Spleen (tissue), 11 donors: ENCODE data around the gene ACYP2. TPM values are rescaled to one million over a fixed set of nuclear protein-coding genes. Genes with fewer than 3 reads are reported as not detected.

Experiments
- DNase-seq: peaks from one replicate; pipeline ENCODE4 v3.0.0-alpha.2; 2020
- H3K27ac ChIP-seq, 8 donors: fragments of 200-600 bp; sonication (generic) in 7 of 8; 1 replicate in 4 of 8; 2 replicates in 4 of 8; pipeline versions ENCODE4 v1.5.0 to v1.8.0; 2016 to 2021; ENCODE audit warnings: inconsistent platforms in 4 of 8, mild to moderate bottlenecking in 4 of 8, moderate library complexity in 1 of 8
- H3K27me3 ChIP-seq, 7 donors: fragments of 200-600 bp; sonication (generic) in 6 of 7; replicated peaks in 1 of 7; 1 replicate in 4 of 7; 2 replicates in 3 of 7; pipeline versions ENCODE4 v1.5.0 to v1.8.0; 2016 to 2021; ENCODE audit warnings: inconsistent platforms in 3 of 7, mild to moderate bottlenecking in 1 of 7
- H3K36me3 ChIP-seq, 6 donors: fragments of 200-600 bp; sonication (generic) in 5 of 6; 1 replicate in 4 of 6; 2 replicates in 2 of 6; pipeline versions ENCODE4 v1.5.0 to v1.8.0; 2016 to 2021; ENCODE audit warnings: inconsistent platforms in 2 of 6
- H3K4me1 ChIP-seq, 6 donors: fragments of 200-600 bp; sonication (generic) in 5 of 6; 1 replicate in 3 of 6; 2 replicates in 3 of 6; pipeline versions ENCODE4 v1.5.0 to v1.8.0; 2016 to 2021; ENCODE audit warnings: inconsistent platforms in 3 of 6
- H3K4me3 ChIP-seq, 8 donors: fragments of 200-600 bp; sonication (generic) in 7 of 8; 1 replicate in 4 of 8; 2 replicates in 4 of 8; pipeline versions ENCODE4 v1.5.0 to v1.8.0; 2016 to 2021; ENCODE audit warnings: inconsistent platforms in 4 of 8, mild to moderate bottlenecking in 4 of 8, moderate library complexity in 2 of 8
- H3K9me3 ChIP-seq, 8 donors: fragments of 200-600 bp; sonication (generic) in 7 of 8; 1 replicate in 4 of 8; 2 replicates in 4 of 8; pipeline versions ENCODE4 v1.5.0 to v1.8.0; 2016 to 2021; ENCODE audit warnings: inconsistent platforms in 4 of 8
- CTCF ChIP-seq, 11 experiments: fragments of 200-600 bp in 7 of 11; fragments of 450-650 bp in 4 of 11; sonication (generic) in 4 of 11; IDR thresholded peaks in 8 of 11; conservative IDR thresholded peaks in 3 of 11; 1 replicate in 7 of 11; 2 replicates in 4 of 11; pipeline versions ENCODE4 v1.4.0 to v1.8.0; 2016 to 2021; ENCODE audit warnings: antibody characterized with exemption in 11 of 11, inconsistent platforms in 4 of 11, mild to moderate bottlenecking in 1 of 11
- POLR2A ChIP-seq, 3 donors: fragments of 450-650 bp; IDR thresholded peaks; one replicate each; pipeline ENCODE4 v1.5.1; 2017; ENCODE audit warnings: antibody characterized with exemption in 3 of 3, mild to moderate bottlenecking in 1 of 3
- POLR2AphosphoS5 ChIP-seq, 3 donors: sonication (generic); formaldehyde crosslinking; IDR thresholded peaks; one replicate each; pipeline ENCODE4 v1.5.1; 2017; ENCODE audit warnings: antibody characterized with exemption in 3 of 3
- WGBS, 5 donors: extraction: QIAGEN DNeasy Blood & Tissue Kit in 3 of 5; methylation state at CpG; one replicate each; pipeline versions ENCODE4 v1.1.5 to v1.1.7; 2013 to 2018; 5-methylcytosine and 5-hydroxymethylcytosine counted together
- intact Hi-C: fragments of 100-400 bp; cut with DNase I; formaldehyde crosslinking; loops from one replicate; pipeline ENCODE4 v1.15.0; 2023; ENCODE audit warnings: low total_unique reads
- polyA plus RNA-seq, 3 donors: library from polyadenylated mRNA; stranded (reverse); fragments of 200-250 nt; gene quantifications; one replicate each; pipeline ENCODE4 v1.2.1, GENCODE V29; 2013
- total RNA-seq, 7 donors: library from RNA; depleted of rRNA in 3 of 7; stranded (reverse); fragments of >200 nt in 3 of 7; fragmentation: NEBNext Ultra II Directional in 4 of 7; extraction: Animal tissue kit (Norgen Biotek cat#: 25700) in 4 of 7; gene quantifications; one replicate each; pipeline versions ENCODE4 v1.1.0 to v1.2.1, GENCODE V29; 2016 to 2021
- donor health status: healthy with polysubstance abuse.
- donor health status: DM: no; HTN: no; CAD: no; lungs with moderate emphysema.
- donor health status: DM: no; HTN: no; CAD: no.
- donor health status: Bipolar disorder and iron deficiency.
- donor health status: healthy.
- donor health status: DM: no; HTN: no; CAD: no.
- donor health status: DM: yes; HTN: yes; CAD: no.

The ACYP2 gene
- total and polyA plus RNA-seq, 10 donors: 14.6 to 32.3 (median 21.7) TPM

- 74 to 91% (median 90%) methylated on average over 1 of the region's 1 CpG for WGBS, 5 donors
- Histone ChIP-seq H3K27me3 (no peaks in the 10 kb centered on the region), H3K4me1 (no peaks in the 10 kb centered on the region), H3K27ac (no peak overlapping the region), H3K9me3 (no peaks in the 10 kb centered on the region), H3K4me3 (no peak overlapping the region), H3K36me3 (no peaks in the 10 kb centered on the region)
- TF ChIP-seq POLR2A (IDR thresholded peaks at IDR 0.05) (no peak), CTCF (IDR thresholded peaks at IDR 0.05 in 8 of 11, conservative IDR thresholded peaks at IDR 0.05 in 3 of 11) (no peak), POLR2AphosphoS5 (IDR thresholded peaks at IDR 0.05) (no peak)
- DNase-seq: no peak
- intact Hi-C loops: no loop called here
Observed at GRCh38 chr2:54073796-54074195, 41.6 kb upstream of the ACYP2 start.

- TF ChIP-seq CTCF (IDR thresholded peaks at IDR 0.05 in 8 of 11, conservative IDR thresholded peaks at IDR 0.05 in 3 of 11): no peak
- TF ChIP-seq POLR2A (IDR thresholded peaks at IDR 0.05): no peak
- TF ChIP-seq POLR2AphosphoS5 (IDR thresholded peaks at IDR 0.05): no peak
- H3K36me3 ChIP-seq: no peaks in the 10 kb centered on the region
- WGBS, 5 donors: 85 to 93% (median 88%) methylated on average over 9 of the region's 9 CpGs
Observed at GRCh38 chr2:54074606-54075341, 40.6 kb upstream of the ACYP2 start.

GRCh38 chr2:54076586-54076985 is 38.8 kb upstream of the ACYP2 start:
- Histone ChIP-seq H3K27ac (no peak overlapping the region), H3K4me1 (no peaks in the 10 kb centered on the region), H3K9me3 (no peaks in the 10 kb centered on the region), H3K27me3 (no peaks in the 10 kb centered on the region), H3K4me3 (no peak overlapping the region), H3K36me3 (peaks cover 0 to 7% (median 0%) of the 10 kb centered on the region in 6 donors)
- intact Hi-C loops: no loop called here
- no peak for TF ChIP-seq POLR2AphosphoS5 (IDR thresholded peaks at IDR 0.05)
- no peak for TF ChIP-seq CTCF (IDR thresholded peaks at IDR 0.05 in 8 of 11, conservative IDR thresholded peaks at IDR 0.05 in 3 of 11)
- no peak for TF ChIP-seq POLR2A (IDR thresholded peaks at IDR 0.05)
- no peak for DNase-seq
- WGBS, 5 donors: 91 to 96% (median 94%) methylated on average over 1 of the region's 1 CpG

More at GRCh38 chr2:54074606-54075341, 40.6 kb upstream of the ACYP2 start:
- H3K4me3 ChIP-seq: no peak overlapping the region
- H3K27ac ChIP-seq: no peak overlapping the region
- H3K27me3 ChIP-seq: no peaks in the 10 kb centered on the region
- H3K9me3 ChIP-seq: no peaks in the 10 kb centered on the region
- intact Hi-C loops: no loop called here
- no peak for DNase-seq
- H3K4me1 ChIP-seq: no peaks in the 10 kb centered on the region

GRCh38 chr2:54077088-54077900 is 38.1 kb upstream of the ACYP2 start:
- Histone ChIP-seq H3K9me3 (no peaks in the 10 kb centered on the region), H3K27me3 (no peaks in the 10 kb centered on the region), H3K27ac (no peak overlapping the region), H3K36me3 (peaks cover 0 to 7% (median 0%) of the 10 kb centered on the region in 6 donors), H3K4me3 (no peak overlapping the region), H3K4me1 (no peaks in the 10 kb centered on the region)
- WGBS, 5 donors: 72 to 85% (median 79%) methylated on average over 2 of the region's 2 CpGs
- no peak for DNase-seq
- no peak for TF ChIP-seq POLR2AphosphoS5 (IDR thresholded peaks at IDR 0.05)
- TF ChIP-seq POLR2A (IDR thresholded peaks at IDR 0.05): no peak
- TF ChIP-seq CTCF (IDR thresholded peaks at IDR 0.05 in 8 of 11, conservative IDR thresholded peaks at IDR 0.05 in 3 of 11): no peak
- intact Hi-C loops: no loop called here
